ENCODE measurements around the gene NPAS2.

Gene NPAS2

DNA sequence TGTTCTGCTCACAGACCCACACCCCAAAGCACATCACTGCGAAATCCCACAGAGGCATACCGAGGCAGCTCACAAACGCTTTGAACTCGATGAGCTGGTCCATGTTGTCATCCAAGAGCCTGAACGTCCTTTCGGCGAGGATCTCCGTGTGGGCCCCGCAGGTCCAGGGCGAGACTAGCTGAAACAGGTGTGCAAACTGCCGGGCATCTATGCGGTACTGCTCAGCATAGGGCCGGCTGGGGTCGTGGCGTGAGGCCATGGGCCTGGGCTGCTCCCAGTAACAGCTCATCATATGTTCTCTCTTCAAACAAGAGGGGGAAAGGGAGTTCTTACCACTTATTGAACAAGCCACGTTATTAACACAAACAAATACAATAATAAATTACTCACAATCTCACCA lies 202.3 kb downstream of the NPAS2 start:
- no peaks in the 10 kb centered on the region for H3K9me2 ChIP-seq (replicated peaks; ENCODE audit: insufficient read depth, low read length)
- H3K27ac ChIP-seq (ENCODE audit: low read length): no peak overlapping the region
- 0 out of 2 replicates have a peak, but pooled peaks cover 4% of the 10 kb centered on the region for H3K36me3 ChIP-seq (replicated peaks; ENCODE audit: insufficient read depth, low read length)
- no peaks in the 10 kb centered on the region for H3K79me2 ChIP-seq (ENCODE audit: low read length)
- TF ChIP-seq CTCF (IDR thresholded peaks at IDR 0.05; ENCODE audit: low read length): no peak
- TF ChIP-seq EZH2phosphoT487 (IDR thresholded peaks at IDR 0.05; ENCODE audit: low read length): no peak
- TF ChIP-seq EZH2 (optimal IDR thresholded peaks at IDR 0.05; ENCODE audit: low read depth, low read length): no peak
- no peaks in the 10 kb centered on the region for H4K20me1 ChIP-seq (ENCODE audit: insufficient read depth, low read length)
- H3K4me3 ChIP-seq (ENCODE audit: low read length): no peak overlapping the region
- DNase-seq: no peak
- no peak overlapping the region for H3K4me2 ChIP-seq (ENCODE audit: low read depth, low read length)
- H3K27me3 ChIP-seq (replicated peaks; ENCODE audit: insufficient read depth, low read length): no peaks in the 10 kb centered on the region
- H3F3A ChIP-seq (ENCODE audit: insufficient read depth, low read length): no peaks in the 10 kb centered on the region
- H2AFZ ChIP-seq (ENCODE audit: low read length): no peak overlapping the region
- H3K4me1 ChIP-seq (ENCODE audit: low read length): no peaks in the 10 kb centered on the region
- H3K9me3 ChIP-seq (replicated peaks; ENCODE audit: insufficient read depth, low read length): no peaks in the 10 kb centered on the region
- H3K9ac ChIP-seq (ENCODE audit: low read length): no peak overlapping the region

- H3K9me2 ChIP-seq (replicated peaks; ENCODE audit: insufficient read depth, low read length): no peaks in the 10 kb centered on the region
- no peak overlapping the region for H3K9ac ChIP-seq (ENCODE audit: low read length)
- DNase-seq: no peak
- H3K36me3 ChIP-seq (replicated peaks; ENCODE audit: insufficient read depth, low read length): 0 out of 2 replicates have a peak, but pooled peaks cover 4% of the 10 kb centered on the region
- no peaks in the 10 kb centered on the region for H3K9me3 ChIP-seq (replicated peaks; ENCODE audit: insufficient read depth, low read length)
- no peak for TF ChIP-seq EZH2phosphoT487 (IDR thresholded peaks at IDR 0.05; ENCODE audit: low read length)
- no peak for TF ChIP-seq CTCF (IDR thresholded peaks at IDR 0.05; ENCODE audit: low read length)
- TF ChIP-seq EZH2 (optimal IDR thresholded peaks at IDR 0.05; ENCODE audit: low read depth, low read length): no peak
- H3K4me3 ChIP-seq (ENCODE audit: low read length): no peak overlapping the region
- H3K79me2 ChIP-seq (ENCODE audit: low read length): no peaks in the 10 kb centered on the region
- H4K20me1 ChIP-seq (ENCODE audit: insufficient read depth, low read length): no peaks in the 10 kb centered on the region
- H2AFZ ChIP-seq (ENCODE audit: low read length): no peak overlapping the region
- no peak overlapping the region for H3K4me2 ChIP-seq (ENCODE audit: low read depth, low read length)
- H3K27me3 ChIP-seq (replicated peaks; ENCODE audit: insufficient read depth, low read length): no peaks in the 10 kb centered on the region
- H3K4me1 ChIP-seq (ENCODE audit: low read length): no peaks in the 10 kb centered on the region
- H3K27ac ChIP-seq (ENCODE audit: low read length): no peak overlapping the region
- no peaks in the 10 kb centered on the region for H3F3A ChIP-seq (ENCODE audit: insufficient read depth, low read length)
Observed at GRCh38 chr2:101023327-101024107, 203.6 kb downstream of the NPAS2 start.

DNA sequence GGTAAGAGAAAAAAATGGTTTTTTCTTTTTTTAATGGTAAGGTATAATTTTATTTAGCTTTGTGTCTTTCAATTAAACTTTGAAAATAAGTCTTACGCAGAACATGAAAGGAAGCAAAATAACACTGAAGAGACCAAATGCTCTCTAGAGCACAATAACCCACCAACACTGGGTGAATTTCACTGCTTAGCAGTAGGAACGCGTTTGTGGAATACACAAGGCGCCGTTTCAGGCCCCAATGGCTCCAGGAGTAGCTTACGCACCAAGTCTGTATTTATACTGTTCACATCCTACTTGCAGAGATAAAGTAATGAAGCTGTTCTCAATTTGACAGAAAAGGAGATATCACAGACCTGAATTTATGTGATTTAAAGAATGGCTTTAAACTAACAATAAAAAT lies 205.6 kb downstream of the NPAS2 start:
- Histone ChIP-seq H3K9ac (ENCODE audit: low read length) (no peak overlapping the region), H3K9me2 (replicated peaks; ENCODE audit: insufficient read depth, low read length) (no peaks in the 10 kb centered on the region), H3K4me1 (ENCODE audit: low read length) (no peaks in the 10 kb centered on the region), H2AFZ (ENCODE audit: low read length) (no peak overlapping the region), H3K36me3 (replicated peaks; ENCODE audit: insufficient read depth, low read length) (no peaks in the 10 kb centered on the region), H4K20me1 (ENCODE audit: insufficient read depth, low read length) (no peaks in the 10 kb centered on the region), H3F3A (ENCODE audit: insufficient read depth, low read length) (no peaks in the 10 kb centered on the region), H3K9me3 (replicated peaks; ENCODE audit: insufficient read depth, low read length) (no peaks in the 10 kb centered on the region), H3K4me2 (ENCODE audit: low read depth, low read length) (no peak overlapping the region), H3K4me3 (ENCODE audit: low read length) (no peak overlapping the region), H3K27me3 (replicated peaks; ENCODE audit: insufficient read depth, low read length) (no peaks in the 10 kb centered on the region), H3K79me2 (ENCODE audit: low read length) (no peaks in the 10 kb centered on the region), H3K27ac (ENCODE audit: low read length) (no peak overlapping the region)
- TF ChIP-seq EZH2phosphoT487 (IDR thresholded peaks at IDR 0.05; ENCODE audit: low read length): no peak
- no peak for TF ChIP-seq EZH2 (optimal IDR thresholded peaks at IDR 0.05; ENCODE audit: low read depth, low read length)
- no peak for TF ChIP-seq CTCF (IDR thresholded peaks at IDR 0.05; ENCODE audit: low read length)
- no peak for DNase-seq

Data from MM.1S (cell line).